ENCODE results near the gene S100A7A.

- TF ChIP-seq POLR2A (IDR thresholded peaks at IDR 0.05) (no peak), CTCF (IDR thresholded peaks at IDR 0.05) (no peak)
Measured at GRCh38 chr1:153393926-153394325, 22.4 kb upstream of the S100A7A start.
